ENCODE results near the gene KLRF2. TPM values are rescaled to one million over a fixed set of nuclear protein-coding genes. Genes with fewer than 3 reads are reported as not detected.

The KLRF2 gene
- total RNA-seq, 1 experiment from 2014 or later, result not detected

- no peaks in the 10 kb centered on the region for H4K20me1 ChIP-seq (ENCODE audit: low read length)
- H3K9me2 ChIP-seq (replicated peaks; ENCODE audit: low read length), result no peaks in the 10 kb centered on the region
- H2AFZ ChIP-seq (ENCODE audit: low read length), result no peak overlapping the region
- H3K79me2 ChIP-seq (ENCODE audit: low read length), result no peaks in the 10 kb centered on the region
- ChIA-PET CTCF (no interaction called here), POLR2A (ENCODE audit: unreplicated experiment) (no interaction called here)
- no peak overlapping the region for H3K9ac ChIP-seq (ENCODE audit: low read length)
- H3K4me2 ChIP-seq (ENCODE audit: low read length), result no peak overlapping the region
- H3F3A ChIP-seq (ENCODE audit: low read length, unreplicated experiment), result no peaks in the 10 kb centered on the region
- H3K4me3 ChIP-seq (ENCODE audit: low read length), result no peak overlapping the region
- H3K36me3 ChIP-seq (ENCODE audit: low read depth, low read length), result no peaks in the 10 kb centered on the region
- intact Hi-C loops (cut with micrococcal nuclease), result no loop called here
- H3K9me3 ChIP-seq (ENCODE audit: low read length), result no peaks in the 10 kb centered on the region
- ATAC-seq, result no peak
- BruUV-seq (replicated peaks), result no TSS peak
- H3K4me1 ChIP-seq (ENCODE audit: insufficient read depth, low read length), result peaks cover 6% of the 10 kb centered on the region; the same call in 1 of the 2 replicates
- H3K27me3 ChIP-seq (ENCODE audit: low read length), result peaks cover 23% of the 10 kb centered on the region
- TF ChIP-seq EZH2 (IDR thresholded peaks at IDR 0.05; ENCODE audit: low read length, unreplicated experiment) (no peak), EZH2phosphoT487 (IDR thresholded peaks at IDR 0.05; ENCODE audit: borderline replicate concordance, low read length) (no peak), CTCF (conservative IDR thresholded peaks at IDR 0.05; ENCODE audit: low read depth, low read length) (no peak)
- H3K27ac ChIP-seq (ENCODE audit: low read length), result no peak overlapping the region
- DNase-seq, result no peak
Measured at GRCh38 chr12:9848899-9849298, 32.4 kb upstream of the KLRF2 start.

- ATAC-seq, result no peak
- H3K9me2 ChIP-seq (replicated peaks; ENCODE audit: low read length), result no peaks in the 10 kb centered on the region
- H3K9me3 ChIP-seq (ENCODE audit: low read length), result no peaks in the 10 kb centered on the region
- no peak overlapping the region for H3K9ac ChIP-seq (ENCODE audit: low read length)
- H3K36me3 ChIP-seq (ENCODE audit: low read depth, low read length), result no peaks in the 10 kb centered on the region
- H3K27me3 ChIP-seq (ENCODE audit: low read length), result peaks cover 30% of the 10 kb centered on the region
- H3K79me2 ChIP-seq (ENCODE audit: low read length), result no peaks in the 10 kb centered on the region
- no peak for DNase-seq
- H4K20me1 ChIP-seq (ENCODE audit: low read length), result no peaks in the 10 kb centered on the region
- BruUV-seq (replicated peaks), result no TSS peak
- no peak overlapping the region for H3K4me2 ChIP-seq (ENCODE audit: low read length)
- H2AFZ ChIP-seq (ENCODE audit: low read length), result no peak overlapping the region
- CTCF ChIA-PET, result no interaction called here
- POLR2A ChIA-PET (ENCODE audit: unreplicated experiment), result no interaction called here
- H3F3A ChIP-seq (ENCODE audit: low read length, unreplicated experiment), result no peaks in the 10 kb centered on the region
- H3K27ac ChIP-seq (ENCODE audit: low read length), result no peak overlapping the region
- H3K4me1 ChIP-seq (ENCODE audit: insufficient read depth, low read length), result peaks cover 6% of the 10 kb centered on the region; the same call in 1 of the 2 replicates
- H3K4me3 ChIP-seq (ENCODE audit: low read length), result no peak overlapping the region
- no peak for TF ChIP-seq CTCF (conservative IDR thresholded peaks at IDR 0.05; ENCODE audit: low read depth, low read length)
- no peak for TF ChIP-seq EZH2 (IDR thresholded peaks at IDR 0.05; ENCODE audit: low read length, unreplicated experiment)
- TF ChIP-seq EZH2phosphoT487 (IDR thresholded peaks at IDR 0.05; ENCODE audit: borderline replicate concordance, low read length), result no peak
- intact Hi-C loops (cut with micrococcal nuclease), result no loop called here
Measured at GRCh38 chr12:9851050-9851449, 30.2 kb upstream of the KLRF2 start.

GRCh38 chr12:9851927-9852326 lies 29.4 kb upstream of the KLRF2 start:
- DNase-seq (no peak), ATAC-seq (no peak)
- Histone ChIP-seq H3F3A (ENCODE audit: low read length, unreplicated experiment) (no peaks in the 10 kb centered on the region), H3K79me2 (ENCODE audit: low read length) (no peaks in the 10 kb centered on the region), H3K27ac (ENCODE audit: low read length) (no peak overlapping the region), H2AFZ (ENCODE audit: low read length) (no peak overlapping the region), H4K20me1 (ENCODE audit: low read length) (no peaks in the 10 kb centered on the region), H3K27me3 (ENCODE audit: low read length) (peaks cover 39% of the 10 kb centered on the region), H3K9me3 (ENCODE audit: low read length) (no peaks in the 10 kb centered on the region), H3K4me3 (ENCODE audit: low read length) (no peak overlapping the region), H3K4me1 (ENCODE audit: insufficient read depth, low read length) (peaks cover 6% of the 10 kb centered on the region; the same call in 1 of the 2 replicates), H3K36me3 (ENCODE audit: low read depth, low read length) (no peaks in the 10 kb centered on the region), H3K9ac (ENCODE audit: low read length) (no peak overlapping the region), H3K4me2 (ENCODE audit: low read length) (no peak overlapping the region), H3K9me2 (replicated peaks; ENCODE audit: low read length) (no peaks in the 10 kb centered on the region)
- ChIA-PET CTCF (no interaction called here), POLR2A (ENCODE audit: unreplicated experiment) (no interaction called here)
- intact Hi-C loops (cut with micrococcal nuclease), result no loop called here
- no peak for TF ChIP-seq EZH2 (IDR thresholded peaks at IDR 0.05; ENCODE audit: low read length, unreplicated experiment)
- no peak for TF ChIP-seq CTCF (conservative IDR thresholded peaks at IDR 0.05; ENCODE audit: low read depth, low read length)
- no peak for TF ChIP-seq EZH2phosphoT487 (IDR thresholded peaks at IDR 0.05; ENCODE audit: borderline replicate concordance, low read length)
- BruUV-seq (replicated peaks), result no TSS peak
